IPS-18c (cell line): ENCODE measurements around the gene AP4E1.
A peak's percentile ranks its signal among the peaks of the same experiment; 100 is the strongest.
"Not testable (repeated sequence)": the region's sequence is repeated elsewhere in the genome, so short reads cannot be mapped to it uniquely, and the experiment has no call there.

Source experiments
- H3K4me3 ChIP-seq: 2 replicates; pipeline ENCODE4 v1.7.0; 2013; ENCODE audit warnings: low read depth, mild to moderate bottlenecking, low read length, moderate library complexity; ENCODE audit not compliant: insufficient read depth
- H3K9me3 ChIP-seq: one replicate; pipeline ENCODE4 v1.6.1; 2013; ENCODE audit warnings: mild to moderate bottlenecking, low read length, moderate library complexity; ENCODE audit not compliant: control insufficient read depth, insufficient read depth

Gene AP4E1

GRCh38 chr15:50908209-50909009, at the start of gene AP4E1:
TSS of gene AP4E1 (plus strand) at chr15:50908683. CDS start at chr15:50908779, 96 bp downstream.
- H3K9me3 ChIP-seq = no peaks in the 10 kb centered on the region
- peak within 1 kb of the TSS; percentile 91 for H3K4me3 ChIP-seq

- Histone ChIP-seq H3K9me3 (no peaks in the 10 kb centered on the region), H3K4me3 (no peak overlapping the region)
Observed at GRCh38 chr15:50860824-50861223, 47.7 kb upstream of the AP4E1 start.

- H3K4me3 ChIP-seq = no peak overlapping the region
- H3K9me3 ChIP-seq = no peaks in the 10 kb centered on the region
Observed at GRCh38 chr15:50862553-50862952, 45.9 kb upstream of the AP4E1 start.

GRCh38 chr15:50864873-50865272, 43.6 kb upstream of the AP4E1 start:
- no peak overlapping the region for H3K4me3 ChIP-seq
- no peaks in the 10 kb centered on the region for H3K9me3 ChIP-seq

DNA sequence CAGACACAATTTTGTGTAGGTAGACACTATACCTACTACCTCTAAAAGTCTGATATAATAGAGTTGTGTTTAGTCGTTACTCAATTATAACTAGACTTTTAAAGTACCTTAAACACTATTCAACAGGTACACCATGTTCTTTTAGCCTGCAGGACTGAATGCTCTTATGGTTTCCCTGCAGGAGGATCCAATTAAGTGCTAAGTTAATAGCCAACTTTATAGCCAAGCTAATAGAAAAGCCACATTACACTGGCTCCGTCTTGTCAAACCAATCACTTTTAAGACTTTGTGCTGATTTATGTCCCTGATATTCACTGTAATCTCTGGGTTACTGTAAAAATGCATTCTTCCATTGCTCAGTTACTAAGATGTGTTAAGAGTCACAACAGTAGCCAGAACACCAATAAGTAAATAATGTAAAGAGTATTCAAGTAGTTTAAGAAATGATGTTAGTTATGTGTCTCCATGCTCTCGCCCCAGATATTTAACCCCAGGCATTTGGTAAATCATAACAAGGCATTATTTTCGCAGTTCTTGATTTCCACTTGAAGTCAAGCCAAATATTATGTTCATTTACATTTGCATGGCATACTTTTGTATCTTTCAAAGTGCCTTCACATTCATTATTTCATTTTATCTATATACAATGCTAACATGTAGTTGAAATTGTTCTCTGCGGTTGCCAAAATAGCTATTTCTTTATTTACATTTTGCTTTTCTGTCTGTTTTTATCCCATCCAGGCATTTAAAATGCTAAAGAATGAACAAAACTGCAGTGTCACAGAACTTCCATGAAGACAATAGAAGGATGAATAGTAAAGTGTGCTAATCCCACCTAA, 42.7 kb upstream of the AP4E1 start:
- Histone ChIP-seq H3K4me3 (no peak overlapping the region), H3K9me3 (no peaks in the 10 kb centered on the region)

- Histone ChIP-seq H3K9me3 (no peaks in the 10 kb centered on the region), H3K4me3 (no peak overlapping the region)
Observed at GRCh38 chr15:50871832-50872231, 36.7 kb upstream of the AP4E1 start.

GRCh38 chr15:50872832-50873426, 35.6 kb upstream of the AP4E1 start:
- Histone ChIP-seq H3K4me3 (no peak overlapping the region), H3K9me3 (no peaks in the 10 kb centered on the region)

DNA sequence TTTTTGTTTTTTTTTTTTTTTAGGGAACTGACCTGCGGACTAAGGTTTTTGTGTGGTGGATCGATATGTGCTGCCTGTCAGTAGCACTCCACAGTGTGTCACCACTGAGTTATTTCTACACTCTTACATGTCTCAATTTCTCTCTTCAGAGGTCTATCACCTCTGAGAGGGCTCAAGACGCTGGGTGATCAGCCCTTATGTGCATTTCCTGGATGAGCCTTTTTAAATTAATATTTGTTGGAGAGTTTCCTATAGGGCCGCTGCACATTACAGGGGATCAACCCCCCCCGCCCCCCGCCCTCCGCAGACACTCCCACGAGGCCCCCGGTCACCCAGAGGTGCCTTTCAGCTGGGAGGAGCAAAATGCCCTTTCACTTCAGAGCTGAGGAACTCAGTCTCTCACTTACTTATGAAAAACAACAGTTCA, 34.5 kb upstream of the AP4E1 start:
- H3K9me3 ChIP-seq = no peaks in the 10 kb centered on the region
- H3K4me3 ChIP-seq = no peak overlapping the region

GRCh38 chr15:50875238-50875637, 33.2 kb upstream of the AP4E1 start:
- not testable (repeated sequence) for H3K9me3 ChIP-seq, H3K4me3 ChIP-seq

DNA sequence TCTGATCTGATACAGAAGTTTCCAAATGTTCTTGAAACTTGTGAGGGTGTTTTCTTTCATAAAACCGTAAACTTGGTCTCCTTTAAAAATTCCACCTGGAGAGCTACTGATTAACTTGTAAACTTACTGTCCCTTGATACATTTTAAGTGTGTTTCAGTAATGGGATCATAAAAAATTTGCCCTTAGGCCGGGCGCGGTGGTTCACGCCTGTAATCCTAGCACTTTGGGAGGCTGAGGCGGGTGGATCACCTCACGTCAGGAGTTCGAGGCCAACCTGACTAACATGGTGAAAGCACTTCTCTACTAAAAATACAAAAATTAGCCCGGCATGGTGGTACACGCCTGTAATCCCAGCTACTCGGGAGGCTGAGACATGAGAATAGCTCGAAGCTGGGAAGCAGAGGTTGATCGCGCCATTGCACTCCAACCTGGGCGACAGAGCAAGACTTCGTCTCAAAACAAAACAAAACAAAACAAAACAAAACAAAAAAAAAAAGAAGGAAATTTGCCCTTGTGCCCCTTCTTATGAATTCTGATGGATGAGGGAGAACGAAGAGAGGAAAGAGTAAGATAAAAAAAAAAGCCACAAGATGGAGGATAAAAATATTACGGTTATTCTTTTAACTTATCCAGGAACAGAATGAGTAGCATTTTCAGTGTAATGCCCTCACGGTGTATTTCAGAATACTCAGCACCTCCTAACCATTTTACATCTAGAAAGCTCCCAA, 32.1 kb upstream of the AP4E1 start:
- no peak overlapping the region for H3K4me3 ChIP-seq

DNA sequence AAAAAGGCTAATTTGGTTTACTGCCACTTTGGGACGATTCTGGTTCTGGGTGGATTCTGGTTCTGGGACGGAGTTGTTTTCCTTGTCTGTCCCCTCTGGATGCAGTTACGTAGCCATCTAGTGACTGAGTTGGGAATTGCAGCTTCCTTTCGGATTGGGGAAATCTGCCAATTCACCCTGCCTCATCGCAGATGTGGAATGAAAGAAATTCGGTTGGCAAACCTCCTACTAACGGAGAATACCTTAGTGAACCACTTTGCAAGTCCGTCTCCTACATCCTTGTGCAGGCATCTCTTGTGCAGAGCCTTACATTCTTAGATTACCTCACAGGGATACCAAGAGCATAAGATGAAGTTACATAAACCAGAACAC, 31.5 kb upstream of the AP4E1 start:
- H3K9me3 ChIP-seq = no peaks in the 10 kb centered on the region
- H3K4me3 ChIP-seq = no peak overlapping the region

More for the DNA sequence above, 32.1 kb upstream of the AP4E1 start:
- H3K9me3 ChIP-seq = no peaks in the 10 kb centered on the region

DNA sequence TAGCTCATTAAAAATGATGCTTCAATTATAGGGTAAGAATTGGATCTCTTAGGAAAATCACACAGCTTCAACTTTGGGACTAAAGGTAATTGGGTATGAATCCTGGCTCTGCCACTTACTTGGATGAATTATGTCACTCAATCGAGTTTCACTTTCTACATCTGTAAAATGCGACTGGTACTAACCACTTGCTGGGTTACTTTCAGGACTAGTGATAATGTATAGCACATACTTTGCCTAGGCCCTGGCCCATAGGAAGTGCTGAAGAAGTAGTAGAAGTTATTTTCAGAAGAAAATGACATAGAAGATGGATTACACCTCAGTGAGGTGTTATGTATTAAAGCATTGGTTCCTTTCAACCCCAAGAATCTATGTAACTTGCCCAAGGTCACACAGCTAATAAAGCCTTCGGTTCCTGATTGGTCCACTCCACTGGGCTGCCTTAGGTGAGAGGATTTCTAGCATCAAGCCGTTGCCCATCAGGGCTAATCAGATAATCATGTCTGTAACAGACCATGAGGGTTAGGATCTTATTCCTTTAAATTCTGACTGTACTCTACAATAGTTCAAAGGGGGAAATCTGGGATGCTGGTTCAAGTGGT, 29.4 kb upstream of the AP4E1 start:
- Histone ChIP-seq H3K4me3 (no peak overlapping the region), H3K9me3 (peaks cover 2% of the 10 kb centered on the region)

DNA sequence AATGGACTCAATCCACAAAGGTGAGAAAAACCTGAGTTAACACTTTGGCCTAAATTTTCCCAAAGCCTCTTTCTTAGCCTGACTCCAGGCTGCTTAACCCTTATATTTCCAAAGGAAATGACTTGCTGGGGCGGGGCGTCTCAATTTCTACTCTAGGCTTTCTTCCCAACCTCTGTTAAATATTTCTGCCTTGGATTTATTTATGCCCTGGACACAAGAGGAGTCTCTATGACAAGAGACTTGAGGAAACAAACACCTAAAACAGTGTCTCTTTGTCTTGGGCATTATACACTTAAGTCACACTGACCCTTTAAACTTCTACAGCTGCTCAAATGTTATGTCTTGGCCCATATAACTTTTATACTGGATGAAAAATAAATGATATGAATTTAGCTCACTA, 28.3 kb upstream of the AP4E1 start:
- Histone ChIP-seq H3K9me3 (peaks cover 2% of the 10 kb centered on the region), H3K4me3 (no peak overlapping the region)

DNA sequence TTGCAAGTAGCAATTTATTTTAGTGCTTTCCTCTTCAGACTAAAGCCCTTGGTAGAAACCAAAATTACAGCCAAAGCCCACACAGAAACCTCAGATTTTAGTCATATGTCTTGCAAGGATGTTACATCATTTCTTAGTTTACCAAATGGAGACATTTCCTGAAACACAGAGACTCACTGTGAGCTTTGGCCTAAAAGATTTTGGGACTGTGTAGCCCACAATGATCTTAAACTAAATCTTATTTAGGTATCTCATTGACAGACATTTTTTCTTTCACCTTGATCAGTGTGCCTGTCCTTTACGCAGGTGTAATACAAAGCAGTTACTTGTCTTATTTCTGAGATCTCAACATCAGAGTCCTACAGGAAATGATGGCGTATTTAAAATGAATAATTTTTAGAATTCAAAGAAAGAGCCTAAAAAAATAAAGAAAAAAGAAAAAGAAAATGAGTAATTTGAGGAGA, 27.8 kb upstream of the AP4E1 start:
- H3K4me3 ChIP-seq = no peak overlapping the region
- peaks cover 2% of the 10 kb centered on the region for H3K9me3 ChIP-seq

DNA sequence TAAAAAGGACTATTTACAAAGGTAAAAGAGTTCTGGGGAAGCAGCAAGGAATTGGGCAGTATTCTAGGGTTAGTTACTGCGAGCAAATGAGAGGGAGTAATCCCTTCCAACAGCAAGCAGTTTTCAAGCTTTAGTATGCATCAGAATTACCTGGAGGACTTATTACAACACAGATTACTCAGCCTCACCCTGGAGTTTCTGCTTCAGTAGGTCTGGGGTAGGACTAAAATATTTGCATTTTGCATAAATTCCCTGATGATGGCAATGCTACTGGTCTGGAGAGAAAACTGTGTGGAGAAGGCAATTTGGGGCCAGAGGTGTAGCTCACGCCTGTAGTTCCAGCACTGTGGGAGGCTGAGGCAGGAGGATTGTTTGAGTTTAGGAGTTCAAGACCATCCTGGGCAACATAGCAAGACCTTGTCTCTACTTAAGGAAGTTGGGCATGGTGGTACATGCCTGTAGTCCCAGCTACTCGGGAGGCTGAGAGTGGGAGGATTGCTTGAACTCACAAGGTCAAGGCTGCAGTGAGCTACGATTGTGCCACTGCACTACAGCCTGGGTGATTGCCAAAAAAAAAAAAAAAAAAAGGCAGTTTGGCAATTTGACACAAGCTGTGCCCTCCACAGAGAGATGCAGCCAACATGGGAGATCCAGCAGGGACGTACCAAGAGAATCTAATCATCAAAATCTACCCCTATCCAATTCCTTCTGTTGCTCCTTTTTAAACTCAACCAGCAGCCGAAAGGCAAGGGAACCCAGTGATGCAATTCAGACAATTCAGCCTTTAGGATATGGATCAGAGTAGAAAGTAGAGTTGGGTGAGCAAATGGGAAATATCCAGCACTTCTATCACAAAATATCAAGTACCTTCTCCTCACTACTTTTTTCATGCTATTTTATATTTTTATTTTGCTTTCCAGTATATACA, 27.1 kb upstream of the AP4E1 start:
- H3K4me3 ChIP-seq = no peak overlapping the region
- H3K9me3 ChIP-seq = peaks cover 2% of the 10 kb centered on the region

DNA sequence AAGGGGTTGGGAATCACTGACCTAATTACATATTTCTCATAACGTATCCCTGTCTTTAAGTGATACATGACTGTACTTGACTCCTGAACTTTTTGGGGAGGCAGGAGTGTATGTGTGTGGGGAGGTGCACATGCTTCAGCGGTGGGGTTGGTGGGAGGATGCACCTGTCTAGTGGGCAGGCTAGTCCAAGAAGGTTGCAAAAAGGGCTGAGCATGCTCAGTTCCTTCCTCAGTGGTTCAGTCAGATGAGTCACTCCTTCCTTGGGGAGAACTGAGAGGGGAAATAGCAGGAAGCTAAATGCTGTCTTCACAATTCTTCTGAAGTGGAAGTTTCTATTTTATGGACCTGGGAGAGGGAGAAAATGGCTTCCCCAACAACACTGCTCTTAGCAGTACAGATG, 24.6 kb upstream of the AP4E1 start:
- Histone ChIP-seq H3K4me3 (no peak overlapping the region), H3K9me3 (peaks cover 2% of the 10 kb centered on the region)
